HCEC 1CT (cell line): ENCODE data around the gene CYBC1.
"Not testable (repeated sequence)": the region's sequence is repeated elsewhere in the genome, so short reads cannot be mapped to it uniquely, and the experiment has no call there.

ENCODE experiments used
- DNase-seq: peaks from one replicate; pipeline ENCODE4 v3.0.0-alpha.2; 2017

Gene CYBC1

DNA sequence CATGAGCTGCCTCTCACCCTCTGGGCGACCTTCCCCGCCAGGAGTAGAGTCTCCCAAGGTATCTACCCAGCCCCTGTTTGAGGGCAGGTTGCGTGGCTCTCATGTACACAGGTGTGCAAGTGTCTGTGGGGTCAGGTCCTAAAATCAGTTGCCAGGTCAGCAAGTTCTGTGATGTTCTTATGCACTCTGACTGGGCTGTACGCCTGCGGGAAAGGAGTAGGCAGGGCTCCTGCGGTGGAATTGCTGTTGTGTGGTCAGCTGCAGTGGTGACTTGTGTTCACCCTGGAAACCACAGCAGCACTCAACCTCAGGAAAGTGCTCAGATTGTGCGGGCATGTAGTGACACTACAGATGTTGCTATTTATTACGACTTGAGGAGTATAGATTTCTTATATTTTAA is 27.4 kb upstream of the CYBC1 start:
- DNase-seq = no peak

DNA sequence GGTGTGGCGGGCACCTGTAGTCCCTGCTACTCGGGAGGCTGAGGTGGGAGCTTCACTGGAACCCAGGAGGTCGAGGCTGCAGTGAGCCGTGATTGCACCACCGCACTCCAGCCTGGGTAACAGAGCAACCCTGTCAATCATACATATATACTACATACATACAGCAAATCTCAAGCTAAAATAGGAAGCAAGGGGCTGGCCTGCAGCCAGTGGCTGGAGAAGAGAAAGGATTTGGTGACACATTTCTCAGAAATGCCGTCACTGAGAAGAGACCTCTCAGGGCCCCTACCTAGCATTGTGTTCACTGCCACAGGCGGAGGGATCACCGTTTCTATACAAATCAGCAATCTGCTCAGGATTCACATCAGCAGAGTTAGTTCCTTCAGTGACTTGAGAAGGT is 24.9 kb upstream of the CYBC1 start:
- no peak for DNase-seq

DNA sequence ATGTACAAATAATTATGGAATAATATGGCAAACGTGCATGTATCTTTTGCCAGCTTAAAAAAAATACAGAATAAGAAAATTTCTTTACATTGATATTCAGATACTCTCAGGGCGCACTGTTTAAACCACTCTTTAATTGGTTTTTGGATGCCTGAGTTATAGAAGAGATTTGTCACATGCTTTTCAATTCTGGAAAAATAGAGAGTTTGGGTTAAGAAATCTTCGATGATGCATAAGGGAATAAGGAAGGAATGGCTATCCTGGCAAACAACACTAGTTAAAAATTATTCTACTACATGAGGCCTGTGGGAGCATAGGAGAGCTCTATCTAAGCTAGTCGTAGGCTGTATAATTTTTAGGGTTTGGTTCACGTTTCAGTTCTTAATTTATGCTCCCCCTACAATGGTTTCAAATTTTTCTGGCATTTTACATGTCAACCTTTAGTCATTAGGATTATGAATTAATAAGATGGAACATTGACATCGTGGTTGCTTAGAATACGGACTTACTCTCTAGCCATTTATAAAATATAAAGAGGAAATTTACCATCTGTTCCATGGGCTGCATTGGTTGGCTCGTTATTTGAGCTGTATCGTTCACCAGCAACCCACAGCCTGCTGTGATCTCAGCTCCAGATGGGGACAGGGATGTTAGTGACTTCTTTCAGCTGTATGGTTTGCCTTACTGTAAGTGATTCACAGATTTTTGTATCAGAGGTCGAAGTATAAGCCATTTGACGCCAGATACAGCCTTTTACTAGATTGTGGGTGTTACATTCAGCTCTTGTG is 23.9 kb upstream of the CYBC1 start:
- no peak for DNase-seq

DNA sequence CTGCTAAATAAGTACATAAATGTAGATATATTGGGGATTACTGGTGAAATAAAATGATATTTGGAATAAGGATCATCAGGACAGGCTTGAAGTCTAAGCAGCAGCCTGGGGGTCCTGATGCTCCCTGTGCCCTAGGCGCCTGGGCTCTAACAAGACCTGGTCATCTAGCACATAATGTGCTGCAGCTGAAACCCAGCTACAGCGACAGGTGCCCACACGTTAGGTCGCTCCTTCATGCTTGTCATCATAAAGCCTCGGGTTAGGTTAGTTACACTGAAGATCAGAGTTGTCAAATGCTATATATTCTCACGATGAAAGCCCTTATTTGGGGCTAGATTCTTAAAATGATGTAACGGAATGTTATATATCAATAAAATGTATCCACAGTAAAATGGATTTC is 19.5 kb upstream of the CYBC1 start:
- DNase-seq = no peak

DNA sequence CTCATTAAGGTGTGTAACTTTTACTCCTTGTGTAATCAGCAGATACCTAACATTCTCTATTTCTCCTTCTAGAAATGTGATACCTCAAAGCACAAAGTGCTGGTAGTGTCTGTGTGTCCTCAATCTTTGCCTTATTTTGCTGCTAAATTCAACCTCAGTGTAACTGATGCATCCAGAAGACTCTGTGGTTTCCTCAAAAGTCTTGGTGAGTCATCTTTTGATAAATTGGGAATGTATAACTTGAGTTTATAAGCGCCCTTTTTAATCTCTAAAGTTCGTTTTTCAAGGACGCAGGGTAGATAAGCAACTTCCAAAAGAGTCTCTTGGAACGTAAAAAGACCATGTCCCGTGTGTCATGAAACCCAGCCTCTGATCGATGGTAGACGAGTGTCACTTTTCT is 18.1 kb upstream of the CYBC1 start:
- no peak for DNase-seq

DNA sequence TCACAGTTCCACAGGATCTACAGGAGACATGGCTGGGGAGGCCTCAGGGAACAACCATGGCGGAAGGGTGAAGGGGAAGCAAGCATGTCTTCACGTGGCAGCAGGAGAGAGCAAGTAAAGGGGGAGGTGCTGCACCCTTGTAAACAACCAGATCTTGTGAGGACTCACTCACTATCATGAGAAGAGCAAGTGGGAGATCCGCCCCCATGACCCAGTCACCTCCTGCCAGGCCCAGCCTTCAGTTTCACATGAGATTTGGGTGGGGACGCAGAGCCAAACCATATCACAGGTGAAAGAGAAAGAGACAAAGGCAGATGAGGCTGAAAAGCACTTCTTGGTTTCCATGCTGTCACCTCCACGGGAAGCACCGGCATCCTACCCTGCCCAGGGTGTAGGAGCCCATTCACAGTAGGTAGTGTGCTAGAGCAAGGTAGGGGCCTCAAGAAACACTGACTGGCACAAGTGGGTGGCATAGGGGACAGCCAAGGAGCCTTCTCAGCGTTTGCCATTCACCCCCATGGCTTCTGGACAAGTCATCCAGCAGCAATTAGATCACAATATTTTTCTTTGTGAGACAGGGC is 14.6 kb upstream of the CYBC1 start:
- DNase-seq = no peak

DNA sequence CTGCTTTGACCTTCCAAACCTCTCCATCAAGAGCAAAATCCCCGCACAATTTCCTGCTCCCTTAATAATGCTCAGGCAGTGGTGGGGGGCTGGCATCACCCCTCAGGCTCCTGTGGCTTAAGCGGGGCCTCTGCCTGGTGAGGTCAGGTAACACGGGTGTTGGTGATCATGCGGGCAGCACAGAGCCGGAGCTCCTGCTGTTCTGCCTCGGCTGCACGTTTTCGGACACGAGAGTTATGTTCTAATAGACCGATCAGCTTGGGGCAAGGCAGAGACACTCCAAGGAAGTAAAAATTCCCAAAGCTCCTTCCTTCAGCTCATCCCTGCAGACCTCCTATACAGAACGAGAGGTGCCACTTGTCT is 14.0 kb upstream of the CYBC1 start:
- no peak for DNase-seq

DNA sequence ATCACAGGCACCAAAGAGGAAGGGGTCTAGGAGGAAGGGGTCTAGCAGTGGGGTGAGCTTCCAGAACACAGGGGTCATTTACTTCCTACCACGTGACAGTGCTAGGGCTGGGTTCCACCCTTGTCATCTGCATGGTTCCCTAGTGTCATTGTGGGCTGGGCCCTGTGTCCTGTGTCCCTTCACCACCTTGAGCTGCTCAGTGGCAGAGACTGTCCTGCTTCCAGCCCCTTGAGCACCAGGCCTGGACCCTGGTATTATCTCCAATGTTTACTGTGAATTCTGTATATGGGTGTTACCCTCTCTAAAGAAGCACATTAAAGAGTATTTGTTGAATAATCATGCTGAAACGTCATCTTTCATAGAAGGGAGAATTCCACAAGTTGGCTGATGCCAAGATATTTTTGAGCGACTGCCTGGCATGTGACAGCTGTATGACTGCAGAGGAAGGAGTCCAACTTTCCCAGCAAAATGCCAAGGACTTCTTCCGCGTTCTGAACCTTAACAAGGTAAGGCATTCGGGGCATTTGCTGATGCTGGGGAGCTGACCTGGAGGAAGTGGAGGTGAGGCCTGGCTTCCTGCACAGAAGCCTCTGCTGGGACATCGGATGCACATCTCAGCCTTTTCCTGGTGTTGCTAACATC is 13.5 kb upstream of the CYBC1 start:
- DNase-seq = no peak

DNA sequence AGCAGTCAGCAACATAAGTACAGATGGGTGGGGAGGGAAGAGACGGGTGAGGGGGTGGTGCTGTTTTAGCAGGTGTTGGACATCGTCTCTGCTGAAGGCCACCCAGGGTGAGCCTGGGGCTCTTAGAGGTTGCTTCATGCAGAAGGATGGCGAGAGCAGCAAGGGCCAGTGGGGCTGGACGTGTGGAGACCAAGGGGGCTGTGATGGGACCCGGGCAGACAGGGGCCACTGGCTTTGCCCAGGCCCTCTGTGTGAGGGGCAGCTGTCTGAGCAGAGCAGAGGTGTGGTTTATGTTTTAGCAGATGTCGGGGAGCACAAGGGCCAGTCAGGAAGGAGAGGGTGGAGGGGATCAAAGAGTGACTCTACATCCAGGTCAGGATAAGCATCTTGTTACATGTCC is 12.8 kb upstream of the CYBC1 start:
- DNase-seq = no peak

DNA sequence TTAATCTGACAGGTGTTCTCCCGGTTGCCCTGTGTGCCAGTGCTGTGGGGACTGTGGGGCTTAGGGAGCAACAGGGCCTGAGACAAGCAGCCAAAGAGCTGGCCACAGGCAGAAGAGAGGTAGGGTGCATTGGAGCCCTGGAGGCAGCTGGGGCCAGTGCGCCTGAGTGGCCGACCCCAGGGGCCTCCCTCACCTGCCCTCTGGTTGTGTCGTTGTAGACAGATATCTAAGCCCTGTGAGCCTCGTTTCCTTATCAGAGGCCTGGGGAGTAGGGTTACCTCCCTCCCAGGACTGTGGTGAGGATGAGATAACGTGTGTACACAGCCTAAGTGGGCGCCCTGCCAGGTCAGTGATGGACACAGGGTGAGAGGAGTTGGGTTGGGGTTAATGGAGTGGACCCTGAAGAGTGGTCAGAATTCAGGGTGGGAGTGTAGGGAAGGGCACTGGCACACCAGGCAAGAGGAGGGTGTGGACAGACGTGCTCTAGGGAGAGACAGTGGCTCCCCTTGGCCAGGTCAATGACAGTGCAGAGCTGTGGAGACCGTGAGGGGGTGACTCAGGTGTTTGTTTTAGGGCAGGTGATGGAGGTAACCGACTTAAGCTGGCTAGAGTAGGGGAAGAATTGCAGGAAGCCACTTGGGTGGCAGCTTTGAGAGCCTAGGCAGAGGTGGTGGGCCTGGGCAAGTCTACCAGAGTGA is 11.4 kb upstream of the CYBC1 start:
- no peak for DNase-seq

DNA sequence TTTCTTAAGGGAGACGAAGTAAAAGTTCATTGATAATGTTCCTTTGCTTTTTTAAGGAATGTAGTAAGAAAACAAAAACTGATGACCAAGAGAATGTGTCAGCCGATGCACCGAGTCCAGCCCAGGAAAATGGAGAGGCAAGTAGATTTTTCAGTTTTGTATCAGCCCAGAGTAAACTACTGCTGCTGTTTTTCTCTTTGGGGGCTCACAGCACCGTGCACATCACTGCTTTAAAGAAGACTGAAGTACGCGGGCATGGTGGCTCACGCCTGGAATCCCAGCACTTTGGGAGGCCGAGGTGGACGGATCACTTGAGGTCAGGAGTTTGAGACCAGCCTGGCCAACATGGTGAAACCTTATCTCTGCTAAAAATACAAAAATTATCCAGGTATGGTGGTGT is 9.4 kb upstream of the CYBC1 start:
- not testable (repeated sequence) for DNase-seq

DNA sequence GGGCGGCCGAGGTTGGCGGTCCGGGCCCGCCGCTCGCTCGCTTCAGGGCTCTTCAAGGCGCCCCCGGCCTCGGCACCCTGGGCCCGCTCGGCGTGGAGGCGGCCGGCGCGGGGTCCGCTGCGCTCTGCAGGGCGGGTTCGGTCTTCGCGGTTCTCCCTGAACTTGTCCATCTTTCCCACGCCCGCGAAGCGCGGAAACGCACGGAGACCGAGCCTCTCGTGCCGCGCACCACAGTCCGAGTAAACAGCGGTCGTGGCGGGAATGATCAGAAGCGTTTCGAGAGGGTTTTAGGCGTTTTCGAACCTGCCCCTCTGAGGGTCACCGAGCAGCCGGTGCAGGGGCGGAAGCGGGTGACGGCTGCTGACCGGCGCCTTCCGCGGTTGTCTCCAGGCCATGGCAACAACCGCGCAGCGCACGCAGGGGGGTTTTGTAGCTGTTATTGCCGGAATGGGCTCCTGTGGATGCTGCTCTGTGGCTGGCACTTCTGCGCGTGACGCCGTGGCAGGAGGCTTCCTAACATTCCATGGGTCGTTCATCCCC is 8.4 kb upstream of the CYBC1 start:
- DNase-seq = no peak

DNA sequence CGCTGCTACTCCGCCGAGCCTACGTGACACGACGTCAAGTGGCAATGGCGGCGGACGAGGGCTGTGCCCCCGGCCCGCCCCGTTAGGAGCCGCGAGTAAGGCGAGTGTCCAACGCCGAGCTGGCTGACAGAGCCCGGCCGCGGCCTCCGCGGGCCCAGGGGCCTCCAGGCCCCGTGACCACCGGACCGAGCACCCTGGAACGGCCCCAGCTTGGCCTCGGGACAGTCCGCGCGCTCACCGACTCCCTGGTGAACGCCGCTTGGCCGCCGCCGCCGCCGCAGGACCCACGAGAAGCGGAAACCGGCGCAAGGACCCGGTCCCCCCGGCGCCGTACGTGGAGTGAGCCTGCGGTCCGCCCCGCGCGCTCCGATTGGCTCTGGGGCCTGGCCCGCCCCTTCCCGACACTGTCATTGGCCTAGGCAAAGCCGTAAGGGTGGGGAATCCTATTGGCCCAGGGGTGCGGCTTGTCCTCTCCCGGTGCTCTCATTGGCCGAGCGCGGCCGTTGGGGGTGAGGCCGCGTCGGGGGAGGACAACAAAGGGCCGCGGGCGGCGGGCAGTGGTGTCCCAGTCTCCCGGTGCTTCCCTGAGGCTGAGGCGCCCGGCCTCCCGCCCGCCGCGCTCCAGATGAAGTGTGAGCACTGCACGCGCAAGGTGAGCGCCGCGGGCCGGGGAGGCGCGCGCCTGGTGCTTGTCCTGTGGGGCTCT is 7.8 kb upstream of the CYBC1 start, which contains the start of gene NARF:
Gene NARF, plus strand, starts transcription at position 563 of the 706 bp plus-strand sequence. Its CDS starts 63 bp downstream, at position 626.
- peak; percentile 99 for DNase-seq

DNA sequence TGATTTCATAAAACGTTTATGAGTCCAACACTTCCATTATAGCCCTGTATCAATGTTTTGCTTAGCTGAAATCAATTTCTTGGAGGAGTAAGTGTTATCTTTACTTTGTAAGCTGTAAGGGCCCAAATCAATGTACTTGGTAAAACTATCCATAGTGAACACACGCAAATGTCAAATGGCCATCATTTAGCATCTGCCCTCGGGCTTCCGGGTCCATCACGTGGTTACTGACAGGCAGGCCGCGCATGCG is 7.3 kb upstream of the CYBC1 start:
- DNase-seq = no peak

DNA sequence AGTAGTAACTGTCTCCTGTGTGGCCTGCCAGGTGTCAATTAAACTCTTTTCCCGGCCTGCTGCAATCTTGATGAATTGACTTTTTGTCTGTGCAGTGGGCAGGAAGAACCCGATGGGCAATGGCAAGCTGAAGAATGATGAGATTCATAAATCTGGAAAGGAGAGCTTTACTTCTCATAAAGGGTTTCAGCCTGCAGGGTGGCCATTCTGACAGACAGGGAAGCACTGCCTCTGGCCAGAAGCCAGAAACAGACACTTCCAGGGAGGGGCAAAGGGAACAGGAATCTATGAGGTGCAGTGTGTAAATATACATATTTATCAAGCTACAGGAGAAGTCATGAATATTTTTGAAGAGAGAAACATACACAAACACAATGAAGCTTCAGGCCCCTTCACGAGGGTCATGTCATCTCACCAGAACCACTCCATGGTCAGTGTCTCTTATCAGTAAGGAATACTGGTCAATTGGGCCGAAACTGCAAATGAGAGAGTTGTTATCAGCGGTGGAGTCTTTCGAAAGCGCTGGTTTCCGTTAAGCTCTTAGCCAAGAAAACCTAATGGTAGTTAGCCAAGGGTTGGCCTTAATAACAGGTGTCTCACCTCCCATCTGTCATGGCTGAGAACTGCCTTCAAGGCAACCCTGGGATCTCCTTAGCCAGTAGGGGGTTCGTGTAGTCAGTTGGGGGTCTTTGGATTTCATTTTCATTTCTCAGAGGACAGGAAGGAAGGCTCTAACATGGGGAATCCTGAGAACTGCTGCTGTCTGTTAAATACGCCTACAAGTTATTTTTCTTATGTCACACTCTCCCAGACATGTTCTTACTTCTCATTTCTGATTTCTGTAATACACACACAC is 6.7 kb upstream of the CYBC1 start:
- no peak for DNase-seq

DNA sequence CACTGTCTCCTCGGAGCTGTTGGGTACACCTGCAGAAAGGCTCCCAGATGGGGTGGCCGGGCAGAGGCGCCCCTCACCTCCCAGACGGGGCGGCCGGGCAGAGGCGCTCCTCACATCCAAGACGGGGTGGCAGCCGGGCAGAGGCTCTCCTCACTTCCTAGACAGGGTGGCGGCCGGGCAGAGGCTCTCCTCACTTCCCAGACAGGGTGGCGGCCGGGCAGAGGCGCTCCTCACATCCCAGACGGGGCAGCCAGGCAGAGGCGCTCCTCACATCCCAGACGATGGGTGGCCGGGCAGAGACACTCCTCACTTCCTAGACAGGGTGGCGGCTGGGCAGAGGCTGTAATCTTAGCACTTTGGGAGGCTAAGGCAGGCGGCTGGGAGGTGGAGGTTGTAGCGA is 3.2 kb upstream of the CYBC1 start:
- DNase-seq = not testable (repeated sequence)

DNA sequence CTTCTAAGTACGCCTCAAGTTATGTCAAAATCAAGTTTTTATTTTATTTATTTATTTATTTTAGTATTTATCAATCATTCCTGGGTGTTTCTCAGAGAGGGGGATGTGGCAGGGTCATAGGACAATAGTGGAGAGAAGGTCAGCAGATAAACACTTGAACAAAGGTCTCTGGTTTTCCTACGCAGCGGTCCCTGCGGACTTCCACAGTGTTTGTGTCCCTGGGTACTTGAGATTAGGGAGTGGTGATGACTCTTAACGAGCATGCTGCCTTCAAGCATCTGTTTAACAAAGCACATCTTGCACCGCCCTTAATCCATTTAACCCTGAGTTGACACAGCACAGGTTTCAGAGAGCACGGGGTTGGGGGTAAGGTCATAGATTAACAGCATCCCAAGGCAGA is 2.6 kb upstream of the CYBC1 start:
- DNase-seq = not testable (repeated sequence)

DNA sequence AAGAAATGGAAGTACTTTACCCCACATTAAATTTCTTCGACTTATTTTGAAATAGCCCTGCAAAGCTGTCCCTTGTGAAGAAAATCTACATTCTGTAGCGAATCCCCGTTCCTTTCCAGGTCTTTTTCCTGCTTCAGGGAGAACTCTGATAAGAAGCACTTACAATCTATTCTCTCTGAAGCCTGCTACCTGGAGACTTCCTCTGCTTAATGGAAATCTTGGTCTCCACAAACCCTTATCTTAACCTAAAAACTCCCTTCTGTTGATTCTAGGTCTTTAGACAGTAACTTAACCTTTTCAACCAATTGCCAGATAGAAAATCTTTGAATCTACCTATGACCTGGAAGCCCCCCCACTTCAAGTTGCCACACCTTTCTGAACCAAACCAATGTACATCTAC is 1.6 kb upstream of the CYBC1 start:
- DNase-seq = no peak

DNA sequence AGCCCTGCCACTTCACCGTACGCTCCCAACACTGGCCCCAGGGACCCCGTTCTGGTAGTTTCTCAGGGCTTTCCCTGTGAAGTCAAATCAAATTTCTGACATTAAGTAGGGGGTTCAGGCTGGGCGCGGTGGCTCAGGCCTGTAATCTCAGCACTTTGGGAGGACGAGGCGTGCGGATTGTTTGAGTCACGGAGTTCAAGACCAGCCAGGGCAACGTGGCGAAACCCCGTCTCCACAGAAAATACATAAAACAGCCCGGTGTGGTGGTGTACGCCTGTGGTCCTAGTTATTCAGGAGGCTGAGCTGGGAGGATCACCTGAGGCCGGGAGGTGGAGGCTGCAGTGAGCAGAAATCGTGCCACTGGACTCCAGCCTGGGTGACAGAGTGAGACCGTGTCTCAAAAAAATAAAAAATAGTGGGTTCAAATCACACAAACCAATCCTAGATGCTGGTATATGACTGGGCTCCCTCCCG is 632 bp downstream of the CYBC1 start:
- no peak for DNase-seq

DNA sequence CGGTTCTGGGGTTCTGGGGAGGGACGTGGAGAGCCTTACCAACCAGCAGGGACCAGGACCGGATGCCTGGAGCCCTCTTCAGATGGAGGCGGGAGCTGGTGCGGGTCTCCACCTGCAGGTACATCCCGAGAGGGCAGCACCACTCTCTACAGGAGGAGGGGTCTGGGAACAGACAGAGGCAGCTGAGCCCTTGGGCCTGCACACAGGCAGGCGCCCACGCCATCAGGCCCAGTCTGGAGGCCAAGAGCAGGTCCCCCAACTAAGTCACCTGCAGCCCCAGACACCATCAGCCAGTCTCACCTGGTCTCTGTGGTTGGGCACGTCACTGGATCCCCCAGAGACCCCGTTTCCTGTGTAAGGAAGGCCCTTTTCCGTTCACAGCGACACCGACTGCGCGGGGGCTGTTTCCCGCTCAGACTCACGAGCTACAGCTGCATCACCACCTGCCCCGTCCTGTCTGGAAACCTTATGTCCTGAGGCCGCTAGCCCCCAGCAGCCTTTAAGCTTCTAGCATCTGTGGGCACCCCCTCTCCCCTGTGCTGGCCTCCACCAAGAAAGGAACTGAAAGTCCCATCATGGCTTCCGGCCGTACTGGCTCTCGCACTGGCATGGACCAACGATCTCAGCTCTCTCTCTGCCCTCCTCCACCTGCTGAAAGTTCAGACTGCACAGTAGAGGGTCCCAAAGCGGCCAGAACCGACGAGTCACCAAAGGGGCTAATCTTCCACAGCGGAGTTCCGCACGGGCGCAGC is 1.2 kb downstream of the CYBC1 start:
- no peak for DNase-seq

DNA sequence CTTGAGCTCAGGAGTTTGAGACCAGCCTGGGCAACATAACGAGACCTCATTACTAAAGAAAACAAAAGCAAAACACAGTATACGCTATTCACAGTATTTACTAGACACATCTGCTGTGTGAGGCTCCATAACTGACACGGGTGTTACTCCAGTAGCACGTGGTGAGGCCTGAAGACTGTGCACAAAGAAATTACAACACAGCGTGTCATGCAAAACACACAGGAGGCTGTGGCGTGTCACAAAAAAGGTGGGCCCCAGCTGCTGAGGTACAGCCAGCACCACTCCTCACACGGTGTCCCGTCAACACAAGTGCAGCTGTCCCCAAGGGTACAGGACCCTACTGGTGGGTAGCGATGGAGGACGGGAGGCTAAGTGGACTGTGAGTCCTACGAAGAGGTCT is 2.7 kb downstream of the CYBC1 start:
- no peak for DNase-seq
